Peyer's patch (tissue), 4 donors: Measurements from ENCODE around the gene UBE3A. TPM values are rescaled to one million over a fixed set of nuclear protein-coding genes. Genes with fewer than 3 reads are reported as not detected.

Source experiments
- DNase-seq, 3 donors: peaks; one replicate each; pipeline ENCODE4 v3.0.0-alpha.2; 2017 to 2019
- H3K27ac ChIP-seq, 4 donors: fragments of 200-600 bp; sonication (generic); one replicate each; pipeline ENCODE4 v1.5.1; 2016 to 2019
- H3K27me3 ChIP-seq, 2 donors: fragments of 200-600 bp; sonication (generic); one replicate each; pipeline ENCODE4 v1.5.1; 2019
- H3K36me3 ChIP-seq, 3 donors: fragments of 200-600 bp; sonication (generic); one replicate each; pipeline ENCODE4 v1.5.1; 2016 to 2019
- H3K4me1 ChIP-seq, 4 donors: fragments of 200-600 bp; sonication (generic); one replicate each; pipeline ENCODE4 v1.5.1; 2016 to 2019
- H3K4me3 ChIP-seq, 4 donors: fragments of 200-600 bp; sonication (generic); 1 replicate in 3 of 4; 2 replicates in 1 of 4; pipeline ENCODE4 v1.5.1; 2016 to 2019; ENCODE audit warnings: mild to moderate bottlenecking in 1 of 4
- H3K9me3 ChIP-seq, 4 donors: fragments of 200-600 bp; sonication (generic); one replicate each; pipeline ENCODE4 v1.5.1; 2016 to 2019; ENCODE audit warnings: mild to moderate bottlenecking in 1 of 4
- CTCF ChIP-seq, 6 experiments: fragments of 450-650 bp in 4 of 6; fragments of 200-600 bp in 2 of 6; sonication (generic) in 1 of 6; IDR thresholded peaks; one replicate each; pipeline ENCODE4 v1.5.1; 2017 to 2019; ENCODE audit warnings: antibody characterized with exemption in 6 of 6, mild to moderate bottlenecking in 3 of 6, moderate library complexity in 1 of 6
- POLR2A ChIP-seq, 2 donors: fragments of 450-650 bp; IDR thresholded peaks; one replicate each; pipeline ENCODE4 v1.5.1; 2017; ENCODE audit warnings: antibody characterized with exemption in 2 of 2, mild to moderate bottlenecking in 2 of 2, moderate library complexity in 2 of 2
- total RNA-seq, 4 donors: library from RNA; depleted of rRNA; stranded (reverse); fragments of >200 nt; gene quantifications; one replicate each; pipeline ENCODE4 v1.1.0, GENCODE V29; 2016

Gene UBE3A
- total RNA-seq, 4 donors from 2014 or later = 52.9 to 106 (median 95.2) TPM

- H3K9me3 ChIP-seq = no peaks in the 10 kb centered on the region
- no peaks in the 10 kb centered on the region for H3K27me3 ChIP-seq
- no peak overlapping the region for H3K4me3 ChIP-seq
- H3K4me1 ChIP-seq = no peaks in the 10 kb centered on the region
- no peak for TF ChIP-seq POLR2A (IDR thresholded peaks at IDR 0.05)
- no peak for TF ChIP-seq CTCF (IDR thresholded peaks at IDR 0.05)
- no peak overlapping the region for H3K27ac ChIP-seq
- no peak for DNase-seq
- H3K36me3 ChIP-seq = peaks cover 0 to 7% (median 0%) of the 10 kb centered on the region in 3 donors
Observed at GRCh38 chr15:25391971-25392721, 46.7 kb downstream of the UBE3A start.

- Histone ChIP-seq H3K4me3 (no peak overlapping the region), H3K9me3 (no peaks in the 10 kb centered on the region), H3K27me3 (no peaks in the 10 kb centered on the region), H3K27ac (no peak overlapping the region), H3K4me1 (no peaks in the 10 kb centered on the region), H3K36me3 (no peaks in the 10 kb centered on the region)
- TF ChIP-seq CTCF (IDR thresholded peaks at IDR 0.05) (no peak), POLR2A (IDR thresholded peaks at IDR 0.05) (no peak)
- DNase-seq = no peak
Observed at GRCh38 chr15:25385986-25386385, 52.8 kb downstream of the UBE3A start.

GRCh38 chr15:25381579-25381978 is 57.2 kb downstream of the UBE3A start:
- TF ChIP-seq POLR2A (IDR thresholded peaks at IDR 0.05) = no peak
- TF ChIP-seq CTCF (IDR thresholded peaks at IDR 0.05) = no peak

GRCh38 chr15:25378501-25378901 is 60.3 kb downstream of the UBE3A start:
- no peaks in the 10 kb centered on the region for H3K27me3 ChIP-seq
- no peaks in the 10 kb centered on the region for H3K4me1 ChIP-seq
- TF ChIP-seq CTCF (IDR thresholded peaks at IDR 0.05) (no peak), POLR2A (IDR thresholded peaks at IDR 0.05) (no peak)
- no peak for DNase-seq
- peaks cover 0 to 20% (median 9%) of the 10 kb centered on the region in 3 donors for H3K36me3 ChIP-seq
- no peak overlapping the region for H3K27ac ChIP-seq
- H3K9me3 ChIP-seq = no peaks in the 10 kb centered on the region
- H3K4me3 ChIP-seq = no peak overlapping the region

More at GRCh38 chr15:25381579-25381978, 57.2 kb downstream of the UBE3A start:
- Histone ChIP-seq H3K4me1 (no peaks in the 10 kb centered on the region), H3K27me3 (no peaks in the 10 kb centered on the region), H3K36me3 (no peaks in the 10 kb centered on the region), H3K27ac (no peak overlapping the region), H3K4me3 (no peak overlapping the region), H3K9me3 (no peaks in the 10 kb centered on the region)
- DNase-seq = no peak

- DNase-seq = no peak
- H3K36me3 ChIP-seq = peaks cover 0 to 45% (median 9%) of the 10 kb centered on the region in 3 donors
Observed at GRCh38 chr15:25375557-25375956, 63.3 kb downstream of the UBE3A start.

More at GRCh38 chr15:25375557-25375956, 63.3 kb downstream of the UBE3A start:
- no peaks in the 10 kb centered on the region for H3K9me3 ChIP-seq
- H3K27ac ChIP-seq = no peak overlapping the region
- no peak overlapping the region for H3K4me3 ChIP-seq
- no peaks in the 10 kb centered on the region for H3K27me3 ChIP-seq
- TF ChIP-seq POLR2A (IDR thresholded peaks at IDR 0.05) = no peak
- no peak for TF ChIP-seq CTCF (IDR thresholded peaks at IDR 0.05)
- no peaks in the 10 kb centered on the region for H3K4me1 ChIP-seq
